ENCODE results near the gene RELN. TPM values are rescaled to one million over a fixed set of nuclear protein-coding genes. Genes with fewer than 3 reads are reported as not detected.

RELN gene
- total and polyA plus RNA-seq, 2 of the 13 experiments (the other 11 are each of a cell fraction or from before 2014, with no cell fraction given), result 315 to 332 TPM

DNA sequence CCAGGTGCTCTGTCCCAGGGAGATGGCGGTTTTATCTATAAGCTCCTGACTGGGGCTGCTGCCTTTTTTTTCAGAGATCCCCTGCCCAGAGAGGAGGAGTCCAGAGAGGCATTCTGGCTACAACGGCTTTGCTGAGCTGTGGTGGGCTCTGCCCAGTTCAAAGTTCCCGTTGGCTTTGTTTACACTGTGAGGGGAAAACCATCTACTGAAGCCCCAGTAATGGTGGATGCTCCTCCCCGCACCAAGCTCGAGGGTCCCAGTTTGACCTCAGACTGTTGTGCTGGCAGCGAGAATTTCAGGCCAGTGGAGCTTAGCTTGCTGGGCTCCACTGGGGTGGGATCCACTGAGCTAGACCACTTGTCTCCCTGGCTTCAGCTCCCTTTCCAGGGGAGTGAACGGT lies 527.1 kb downstream of the RELN start (continued):
- TF ChIP-seq HNF4G (IDR thresholded peaks at IDR 0.05; ENCODE audit: borderline replicate concordance, low read depth, low read length) (no peak), HNF4G (CRISPR knock-in tag; IDR thresholded peaks at IDR 0.05; ENCODE audit: borderline replicate concordance, low read depth) (0 out of 2 replicates have a peak, but pooled peaks have one; percentile 17), NCOR1 (IDR thresholded peaks at IDR 0.05; ENCODE audit: borderline replicate concordance, low read length) (no peak), ZNF354B (CRISPR knock-in tag; IDR thresholded peaks at IDR 0.05) (no peak), HNF4A (CRISPR knock-in tag; IDR thresholded peaks at IDR 0.05) (peak; percentile 73), ZNF781 (CRISPR knock-in tag; IDR thresholded peaks at IDR 0.05; ENCODE audit: borderline replicate concordance, not compliant biosample characterization) (peak; percentile 69), GATAD2A (CRISPR knock-in tag; IDR thresholded peaks at IDR 0.05) (peak; percentile 46; the same call in 1 of the 2 replicates), BCL6 (CRISPR knock-in tag; IDR thresholded peaks at IDR 0.05) (no peak), PCBP2 (optimal IDR thresholded peaks at IDR 0.05; ENCODE audit: low read depth, low read length, poor library complexity, severe bottlenecking) (no peak), AGO2 (optimal IDR thresholded peaks at IDR 0.05; ENCODE audit: low read depth, low read length) (no peak), ZNF121 (CRISPR knock-in tag; IDR thresholded peaks at IDR 0.05) (no peak), JUND (CRISPR knock-in tag; IDR thresholded peaks at IDR 0.05) (no peak), RAD51 (IDR thresholded peaks at IDR 0.05; ENCODE audit: borderline replicate concordance) (no peak), NFE2L2 (IDR thresholded peaks at IDR 0.05; ENCODE audit: low read length) (no peak)
- TF ChIP-seq, protein P1, sequence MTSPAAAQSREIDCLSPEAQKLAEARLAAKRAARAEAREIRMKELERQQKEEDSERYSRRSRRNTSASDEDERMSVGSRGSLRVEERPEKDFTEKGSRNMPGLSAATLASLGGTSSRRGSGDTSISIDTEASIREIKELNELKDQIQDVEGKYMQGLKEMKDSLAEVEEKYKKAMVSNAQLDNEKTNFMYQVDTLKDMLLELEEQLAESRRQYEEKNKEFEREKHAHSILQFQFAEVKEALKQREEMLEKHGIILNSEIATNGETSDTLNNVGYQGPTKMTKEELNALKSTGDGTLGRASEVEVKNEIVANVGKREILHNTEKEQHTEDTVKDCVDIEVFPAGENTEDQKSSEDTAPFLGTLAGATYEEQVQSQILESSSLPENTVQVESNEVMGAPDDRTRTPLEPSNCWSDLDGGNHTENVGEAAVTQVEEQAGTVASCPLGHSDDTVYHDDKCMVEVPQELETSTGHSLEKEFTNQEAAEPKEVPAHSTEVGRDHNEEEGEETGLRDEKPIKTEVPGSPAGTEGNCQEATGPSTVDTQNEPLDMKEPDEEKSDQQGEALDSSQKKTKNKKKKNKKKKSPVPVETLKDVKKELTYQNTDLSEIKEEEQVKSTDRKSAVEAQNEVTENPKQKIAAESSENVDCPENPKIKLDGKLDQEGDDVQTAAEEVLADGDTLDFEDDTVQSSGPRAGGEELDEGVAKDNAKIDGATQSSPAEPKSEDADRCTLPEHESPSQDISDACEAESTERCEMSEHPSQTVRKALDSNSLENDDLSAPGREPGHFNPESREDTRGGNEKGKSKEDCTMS (CRISPR knock-in tag; conservative IDR thresholded peaks at IDR 0.05), result no peak
